Esophagus squamous epithelium (tissue), 5 donors: ENCODE data around the gene SPDYA. TPM values are rescaled to one million over a fixed set of nuclear protein-coding genes. Genes with fewer than 3 reads are reported as not detected.
"Not testable (repeated sequence)": the region's sequence is repeated elsewhere in the genome, so short reads cannot be mapped to it uniquely, and the experiment has no call there.

ENCODE experiments used
- DNase-seq: peaks from one replicate; lab custom pipeline; 2025; lab: John Stamatoyannopoulos, UW
- H3K27ac ChIP-seq, 4 donors: fragments of 200-600 bp; sonication (generic); one replicate each; pipeline ENCODE4 v1.5.1; 2016 to 2019; ENCODE audit warnings: mild to moderate bottlenecking in 1 of 4
- H3K27me3 ChIP-seq, 4 donors: fragments of 200-600 bp; sonication (generic); 1 replicate in 3 of 4; 2 replicates in 1 of 4; pipeline versions ENCODE4 v1.5.1 to v1.6.0; 2017 to 2021; ENCODE audit warnings: antibody characterized with exemption in 1 of 4
- H3K36me3 ChIP-seq, 3 donors: fragments of 200-600 bp; sonication (generic); one replicate each; pipeline ENCODE4 v1.5.1; 2016 to 2019
- H3K4me1 ChIP-seq, 3 donors: fragments of 200-600 bp; sonication (generic); one replicate each; pipeline ENCODE4 v1.5.1; 2017 to 2019
- H3K4me3 ChIP-seq, 4 donors: fragments of 200-600 bp; sonication (generic); 1 replicate in 3 of 4; 2 replicates in 1 of 4; pipeline ENCODE4 v1.5.1; 2016 to 2019; ENCODE audit warnings: mild to moderate bottlenecking in 2 of 4, moderate library complexity in 1 of 4
- H3K9me3 ChIP-seq, 3 donors: fragments of 200-600 bp; sonication (generic); one replicate each; pipeline ENCODE4 v1.5.1; 2016 to 2019
- CTCF ChIP-seq, 6 experiments: fragments of 450-650 bp in 4 of 6; fragments of 200-600 bp in 2 of 6; sonication (generic) in 2 of 6; IDR thresholded peaks; one replicate each; pipeline ENCODE4 v1.5.1; 2016 to 2019; ENCODE audit warnings: antibody characterized with exemption in 6 of 6, mild to moderate bottlenecking in 4 of 6, moderate library complexity in 4 of 6
- POLR2A ChIP-seq, 4 donors: fragments of 450-650 bp; IDR thresholded peaks; one replicate each; pipeline ENCODE4 v1.6.1; 2017; ENCODE audit warnings: antibody characterized with exemption in 4 of 4, mild to moderate bottlenecking in 4 of 4, moderate library complexity in 3 of 4
- WGBS, 2 donors: methylation state at CpG; one replicate each; pipeline ENCODE4 v1.1.5; 2018; 5-methylcytosine and 5-hydroxymethylcytosine counted together
- intact Hi-C: fragments of 100-400 bp; cut with DNase I; formaldehyde crosslinking; loops from one replicate; pipeline ENCODE4 v1.15.0; 2022
- total RNA-seq, 4 donors: library from RNA; depleted of rRNA; stranded (reverse); fragments of >200 nt; gene quantifications; one replicate each; pipeline ENCODE4 v1.1.0, GENCODE V29; 2016
- donor health status: DM: yes; HTN: yes; CAD: no.

SPDYA gene
- total RNA-seq, 4 donors from 2014 or later = 0.97 to 1.7 (median 1.4) TPM; not detected in 1

- no peaks in the 10 kb centered on the region for H3K9me3 ChIP-seq
- DNase-seq = no peak
- H3K4me1 ChIP-seq = peaks cover 0 to 52% (median 3%) of the 10 kb centered on the region in 3 donors
- TF ChIP-seq POLR2A (IDR thresholded peaks at IDR 0.05) = no peak
- TF ChIP-seq CTCF (IDR thresholded peaks at IDR 0.05) = no peak
- peaks cover 10 to 70% (median 14%) of the 10 kb centered on the region in 3 donors for H3K36me3 ChIP-seq
- no peak overlapping the region for H3K4me3 ChIP-seq
- peak overlapping the region in 2 of 4 donors; percentile 13 to 25 for H3K27ac ChIP-seq
- 86 to 94% methylated on average over 5 of the region's 5 CpGs for WGBS, 2 donors
- H3K27me3 ChIP-seq = no peaks in the 10 kb centered on the region
- intact Hi-C loops = no loop called here
Observed at GRCh38 chr2:28778392-28778791, 32.2 kb upstream of the SPDYA start.

- 90% methylated on average over 2 of the region's 2 CpGs for WGBS, 2 donors
- intact Hi-C loops = no loop called here
- H3K27ac ChIP-seq = peak overlapping the region in 2 of 4 donors; percentile 13 to 25
- no peaks in the 10 kb centered on the region for H3K27me3 ChIP-seq
- H3K9me3 ChIP-seq = no peaks in the 10 kb centered on the region
- peaks cover 0 to 46% (median 3%) of the 10 kb centered on the region in 3 donors for H3K4me1 ChIP-seq
- no peak for DNase-seq
- TF ChIP-seq POLR2A (IDR thresholded peaks at IDR 0.05) (no peak), CTCF (IDR thresholded peaks at IDR 0.05) (no peak)
- H3K4me3 ChIP-seq = no peak overlapping the region
- peaks cover 14 to 76% (median 14%) of the 10 kb centered on the region in 3 donors for H3K36me3 ChIP-seq
Observed at GRCh38 chr2:28779001-28779400, 31.6 kb upstream of the SPDYA start.

- no peak for DNase-seq
- Histone ChIP-seq H3K36me3 (peaks cover 17 to 91% (median 20%) of the 10 kb centered on the region in 3 donors), H3K27me3 (no peaks in the 10 kb centered on the region), H3K27ac (peak overlapping the region in 3 of 4 donors; percentile 18 to 42 (median 35)), H3K4me3 (no peak overlapping the region), H3K9me3 (no peaks in the 10 kb centered on the region), H3K4me1 (peaks cover 0 to 31% (median 0%) of the 10 kb centered on the region in 3 donors)
- whole genome bisulfite sequencing, 2 donors = 41 to 49% methylated on average over 2 of the region's 2 CpGs
- TF ChIP-seq POLR2A (IDR thresholded peaks at IDR 0.05) = no peak
- no peak for TF ChIP-seq CTCF (IDR thresholded peaks at IDR 0.05)
- intact Hi-C loops = no loop called here
Observed at GRCh38 chr2:28780496-28780895, 30.1 kb upstream of the SPDYA start.

- Histone ChIP-seq H3K4me3 (no peak overlapping the region), H3K9me3 (no peaks in the 10 kb centered on the region), H3K4me1 (peaks cover 0 to 17% (median 0%) of the 10 kb centered on the region in 3 donors), H3K27ac (peak overlapping the region in 3 of 4 donors; percentile 5 to 42 (median 26)), H3K27me3 (no peaks in the 10 kb centered on the region), H3K36me3 (peaks cover 20 to 100% (median 33%) of the 10 kb centered on the region in 3 donors)
- 44 to 59% methylated on average over 3 of the region's 3 CpGs for WGBS, 2 donors
- DNase-seq = no peak
- intact Hi-C loops = no loop called here
- TF ChIP-seq CTCF (IDR thresholded peaks at IDR 0.05) (no peak), POLR2A (IDR thresholded peaks at IDR 0.05) (no peak)
Observed at GRCh38 chr2:28782423-28782822, 28.2 kb upstream of the SPDYA start.

GRCh38 chr2:28784570-28784969, 26.1 kb upstream of the SPDYA start:
- WGBS, 2 donors = 76 to 87% methylated on average over 6 to 7 of the region's 7 CpGs
- H3K27me3 ChIP-seq, H3K9me3 ChIP-seq, intact Hi-C loops, H3K4me3 ChIP-seq, H3K27ac ChIP-seq, DNase-seq, H3K4me1 ChIP-seq: not testable (repeated sequence)
- H3K36me3 ChIP-seq = peaks cover 25 to 100% (median 27%) of the 10 kb centered on the region in 3 donors
